ENCODE measurements around the gene ZNF844.
"Not testable (repeated sequence)": the region's sequence is repeated elsewhere in the genome, so short reads cannot be mapped to it uniquely, and the experiment has no call there.

The ZNF844 gene

GRCh38 chr19:12092956-12093355, 28.4 kb downstream of the ZNF844 start:
- DNase-seq (ENCODE audit: low read depth), result no peak

- no peak for DNase-seq (ENCODE audit: low read depth)
Observed at GRCh38 chr19:12093777-12094176, 29.2 kb downstream of the ZNF844 start.

GRCh38 chr19:12095111-12095790, 30.7 kb downstream of the ZNF844 start:
- DNase-seq (ENCODE audit: low read depth), result no peak

- DNase-seq (ENCODE audit: low read depth), result no peak
Observed at GRCh38 chr19:12098040-12098439, 33.5 kb downstream of the ZNF844 start.

GRCh38 chr19:12103909-12104308, 39.4 kb downstream of the ZNF844 start:
- DNase-seq (ENCODE audit: low read depth), result not testable (repeated sequence)

GRCh38 chr19:12111176-12111575, 46.6 kb downstream of the ZNF844 start:
- DNase-seq (ENCODE audit: low read depth), result no peak

GRCh38 chr19:12111943-12112637, 47.6 kb downstream of the ZNF844 start:
- no peak for DNase-seq (ENCODE audit: low read depth)

GRCh38 chr19:12112701-12113100, 48.2 kb downstream of the ZNF844 start:
- no peak for DNase-seq (ENCODE audit: low read depth)

GRCh38 chr19:12113121-12113520, 48.6 kb downstream of the ZNF844 start:
- DNase-seq (ENCODE audit: low read depth), result no peak

GRCh38 chr19:12117201-12117970, 52.9 kb downstream of the ZNF844 start:
- DNase-seq (ENCODE audit: low read depth), result no peak

GRCh38 chr19:12126707-12127106, 62.2 kb downstream of the ZNF844 start:
- DNase-seq (ENCODE audit: low read depth), result no peak

Data from activated T-helper 9 cell treated with anti-CD3 and anti-CD28 coated beads, Interleukin-2, amount 50 U/mL, for 16 hours (primary cell).